ENCODE results near the gene CD101.
"Not testable (repeated sequence)": the region's sequence is repeated elsewhere in the genome, so short reads cannot be mapped to it uniquely, and the experiment has no call there.

CD101 gene

GRCh38 chr1:116972674-116973030 lies 28.9 kb upstream of the CD101 start:
- TF ChIP-seq, protein P1, sequence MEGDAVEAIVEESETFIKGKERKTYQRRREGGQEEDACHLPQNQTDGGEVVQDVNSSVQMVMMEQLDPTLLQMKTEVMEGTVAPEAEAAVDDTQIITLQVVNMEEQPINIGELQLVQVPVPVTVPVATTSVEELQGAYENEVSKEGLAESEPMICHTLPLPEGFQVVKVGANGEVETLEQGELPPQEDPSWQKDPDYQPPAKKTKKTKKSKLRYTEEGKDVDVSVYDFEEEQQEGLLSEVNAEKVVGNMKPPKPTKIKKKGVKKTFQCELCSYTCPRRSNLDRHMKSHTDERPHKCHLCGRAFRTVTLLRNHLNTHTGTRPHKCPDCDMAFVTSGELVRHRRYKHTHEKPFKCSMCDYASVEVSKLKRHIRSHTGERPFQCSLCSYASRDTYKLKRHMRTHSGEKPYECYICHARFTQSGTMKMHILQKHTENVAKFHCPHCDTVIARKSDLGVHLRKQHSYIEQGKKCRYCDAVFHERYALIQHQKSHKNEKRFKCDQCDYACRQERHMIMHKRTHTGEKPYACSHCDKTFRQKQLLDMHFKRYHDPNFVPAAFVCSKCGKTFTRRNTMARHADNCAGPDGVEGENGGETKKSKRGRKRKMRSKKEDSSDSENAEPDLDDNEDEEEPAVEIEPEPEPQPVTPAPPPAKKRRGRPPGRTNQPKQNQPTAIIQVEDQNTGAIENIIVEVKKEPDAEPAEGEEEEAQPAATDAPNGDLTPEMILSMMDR (IDR thresholded peaks at IDR 0.05; ENCODE audit: insufficient read depth, missing control alignments) = no peak
- FAIRE-seq = no peak
- DNase-seq (ENCODE audit: insufficient read length, low spot score) = no peak

DNA sequence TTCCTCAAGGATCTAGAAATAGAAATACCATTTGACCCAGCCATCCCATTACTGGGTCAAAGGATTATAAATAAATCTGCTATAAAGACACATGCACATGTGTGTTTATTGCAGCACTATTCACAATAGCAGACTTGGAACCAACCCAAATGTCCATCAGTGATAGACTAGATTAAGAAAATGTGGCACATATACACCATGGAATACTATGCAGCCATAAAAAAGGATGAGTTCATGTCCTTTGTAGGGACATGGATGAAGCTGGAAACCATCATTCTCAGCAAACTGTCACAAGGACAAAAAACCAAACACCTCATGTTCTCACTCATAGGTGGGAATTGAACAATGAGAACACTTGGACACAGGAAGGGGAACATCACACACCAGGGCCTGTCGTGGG lies 21.3 kb upstream of the CD101 start:
- DNase-seq (ENCODE audit: insufficient read length, low spot score); FAIRE-seq: not testable (repeated sequence)

GRCh38 chr1:116981521-116982037 lies 20.0 kb upstream of the CD101 start:
- FAIRE-seq = no peak
- DNase-seq (ENCODE audit: insufficient read length, low spot score) = no peak
- TF ChIP-seq, protein P1 (IDR thresholded peaks at IDR 0.05; ENCODE audit: insufficient read depth, missing control alignments) = no peak

DNA sequence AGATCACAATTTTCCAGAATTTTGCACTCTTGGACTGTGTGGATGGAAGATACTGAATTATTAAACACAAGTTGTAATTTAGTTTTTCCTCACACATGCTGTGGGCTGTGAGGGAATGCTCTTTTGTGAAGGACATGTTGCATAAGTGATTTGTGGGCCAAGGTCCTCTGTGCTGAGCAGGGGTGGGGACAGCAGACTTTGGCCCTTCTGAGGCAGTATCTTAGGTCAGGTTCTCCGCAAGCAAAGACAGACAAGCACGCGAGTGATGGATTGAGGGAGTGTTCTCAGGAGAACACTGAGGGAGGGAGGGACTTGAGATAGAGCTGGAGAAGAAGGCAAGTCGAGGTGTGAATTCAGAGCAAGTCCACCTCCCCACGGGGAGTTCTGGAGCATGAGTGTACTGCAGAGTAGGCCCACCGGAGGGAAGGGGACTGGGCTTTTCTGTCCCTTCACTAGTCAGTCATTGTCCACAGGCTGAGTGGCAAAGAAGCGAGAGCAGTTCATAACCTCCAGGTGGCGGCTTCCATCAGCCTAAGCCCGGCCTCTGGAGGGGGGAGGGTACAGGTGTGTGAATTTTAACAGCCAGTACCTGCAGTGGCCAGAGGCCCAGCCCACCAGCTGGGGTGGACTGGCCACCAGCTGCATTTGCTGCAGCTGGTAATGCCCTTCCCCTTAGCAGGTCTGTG lies 19.1 kb upstream of the CD101 start:
- TF ChIP-seq, protein P1 (IDR thresholded peaks at IDR 0.05; ENCODE audit: insufficient read depth, missing control alignments) = no peak
- FAIRE-seq (no peak), DNase-seq (ENCODE audit: insufficient read length, low spot score) (no peak)

GRCh38 chr1:116983112-116983511 lies 18.4 kb upstream of the CD101 start:
- FAIRE-seq (no peak), DNase-seq (ENCODE audit: insufficient read length, low spot score) (no peak)
- TF ChIP-seq, protein P1 (IDR thresholded peaks at IDR 0.05; ENCODE audit: insufficient read depth, missing control alignments) = no peak

- TF ChIP-seq, protein P1 (IDR thresholded peaks at IDR 0.05; ENCODE audit: insufficient read depth, missing control alignments) = no peak
- FAIRE-seq (no peak), DNase-seq (ENCODE audit: insufficient read length, low spot score) (no peak)
Measured at GRCh38 chr1:116983678-116984077, 17.9 kb upstream of the CD101 start.

- DNase-seq (ENCODE audit: insufficient read length, low spot score) (no peak), FAIRE-seq (no peak)
- TF ChIP-seq, protein P1 (IDR thresholded peaks at IDR 0.05; ENCODE audit: insufficient read depth, missing control alignments) = no peak
Measured at GRCh38 chr1:116984406-116985160, 17.0 kb upstream of the CD101 start.

Data from D721Med (cell line).